Esophagus muscularis mucosa (tissue), 4 donors: ENCODE measurements around the gene FAM221A. TPM values are rescaled to one million over a fixed set of nuclear protein-coding genes. Genes with fewer than 3 reads are reported as not detected.

ENCODE experiments used
- DNase-seq: peaks from one replicate; pipeline ENCODE4 v3.0.0-alpha.2; 2017; ENCODE audit errors: extremely low spot score
- H3K27ac ChIP-seq, 4 donors: fragments of 200-600 bp; sonication (generic); replicated peaks in 1 of 4; 1 replicate in 3 of 4; 2 replicates in 1 of 4; pipeline ENCODE4 v1.5.1; 2016 to 2019; ENCODE audit warnings: mild to moderate bottlenecking in 1 of 4
- H3K27me3 ChIP-seq, 4 donors: fragments of 200-600 bp; sonication (generic); one replicate each; pipeline versions ENCODE4 v1.5.1 to v1.6.0; 2016 to 2019
- H3K36me3 ChIP-seq, 4 donors: fragments of 200-600 bp; sonication (generic); one replicate each; pipeline ENCODE4 v1.5.1; 2016 to 2019
- H3K4me1 ChIP-seq, 4 donors: fragments of 200-600 bp; sonication (generic); one replicate each; pipeline ENCODE4 v1.5.1; 2016 to 2019
- H3K4me3 ChIP-seq, 4 donors: fragments of 200-600 bp; sonication (generic); 1 replicate in 2 of 4; 2 replicates in 2 of 4; pipeline ENCODE4 v1.5.1; 2016 to 2019; ENCODE audit warnings: mild to moderate bottlenecking in 4 of 4, moderate library complexity in 1 of 4
- H3K9me3 ChIP-seq, 4 donors: fragments of 200-600 bp; sonication (generic); 1 replicate in 3 of 4; 2 replicates in 1 of 4; pipeline ENCODE4 v1.5.1; 2016 to 2019
- CTCF ChIP-seq, 3 experiments: fragments of 200-600 bp in 2 of 3; fragments of 450-650 bp in 1 of 3; sonication (generic) in 2 of 3; IDR thresholded peaks; one replicate each; pipeline ENCODE4 v1.5.1; 2017 to 2019; ENCODE audit warnings: antibody characterized with exemption in 3 of 3, mild to moderate bottlenecking in 2 of 3, moderate library complexity in 1 of 3
- EP300 ChIP-seq: sonication (generic); formaldehyde crosslinking; IDR thresholded peaks from one replicate; pipeline ENCODE4 v1.6.1; 2017; ENCODE audit warnings: antibody characterized with exemption
- POLR2A ChIP-seq: fragments of 450-650 bp; IDR thresholded peaks from one replicate; pipeline ENCODE4 v1.6.1; 2017; ENCODE audit warnings: antibody characterized with exemption, moderate library complexity, mild to moderate bottlenecking, low read depth
- POLR2AphosphoS5 ChIP-seq, 2 donors: sonication (generic); formaldehyde crosslinking; IDR thresholded peaks; one replicate each; pipeline ENCODE4 v1.6.1; 2017; ENCODE audit warnings: antibody characterized with exemption in 2 of 2
- WGBS: methylation state at CpG from one replicate; pipeline ENCODE4 v1.1.5; 2018; 5-methylcytosine and 5-hydroxymethylcytosine counted together
- intact Hi-C: fragments of 100-400 bp; cut with DNase I; formaldehyde crosslinking; loops from one replicate; pipeline ENCODE4 v1.15.1; 2023
- total RNA-seq, 4 donors: library from RNA; depleted of rRNA; stranded (reverse); fragments of >200 nt; gene quantifications; one replicate each; pipeline versions ENCODE4 v1.1.0 to v1.2.1, GENCODE V29; 2016

Gene FAM221A
- total RNA-seq, 4 donors from 2014 or later, result 4.6 to 13.3 (median 7.3) TPM

DNA sequence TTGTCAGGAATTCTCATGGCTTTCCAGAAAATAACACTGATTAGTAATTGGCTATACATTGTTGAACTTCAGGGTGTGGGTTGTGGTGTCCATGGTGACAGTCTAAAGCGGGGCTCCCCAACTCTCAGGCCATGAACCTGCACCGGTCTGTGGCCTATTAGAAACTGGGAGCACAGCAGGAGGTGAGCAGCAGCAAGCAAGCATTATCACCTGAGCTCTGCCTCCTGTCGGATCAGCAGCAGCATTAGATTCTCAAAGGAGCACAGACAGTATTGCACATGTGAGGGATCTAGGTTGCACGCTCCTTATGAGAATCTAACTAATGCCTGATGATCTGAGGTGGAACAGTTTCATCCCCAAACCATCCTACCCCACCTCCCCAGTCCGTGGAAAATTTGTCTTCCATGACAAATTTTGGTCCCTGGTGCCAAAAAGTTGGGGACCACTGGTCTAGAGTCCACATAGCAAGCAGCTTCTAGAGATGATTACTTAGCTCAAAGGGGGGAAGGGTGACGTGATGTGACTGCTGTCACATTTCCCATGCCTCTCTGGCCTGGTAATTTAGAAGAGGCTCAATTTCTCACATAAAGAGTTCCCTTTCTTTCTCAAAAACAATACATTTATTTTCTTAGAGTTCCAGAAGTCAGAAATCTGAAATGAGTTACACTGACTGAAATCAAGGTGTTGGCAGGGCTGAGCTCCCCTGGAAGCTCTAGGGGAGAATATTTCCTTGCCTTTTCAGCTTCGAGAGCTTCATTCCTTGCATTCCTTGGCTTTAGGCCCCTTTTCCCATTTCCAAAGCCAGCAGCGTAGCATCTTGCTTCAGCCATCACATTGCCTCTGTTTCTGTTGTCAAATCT lies 17.6 kb upstream of the FAM221A start:
- Histone ChIP-seq H3K36me3 (no peaks in the 10 kb centered on the region), H3K27me3 (no peaks in the 10 kb centered on the region), H3K27ac (no peak overlapping the region), H3K4me3 (no peak overlapping the region), H3K9me3 (no peaks in the 10 kb centered on the region), H3K4me1 (peaks cover 0 to 6% (median 0%) of the 10 kb centered on the region in 4 donors)
- 66% methylated on average over 8 of the region's 8 CpGs for WGBS
- no peak for TF ChIP-seq EP300
- TF ChIP-seq POLR2A, result no peak
- TF ChIP-seq POLR2AphosphoS5 (IDR thresholded peaks at IDR 0.05), result no peak
- no peak for TF ChIP-seq CTCF (IDR thresholded peaks at IDR 0.05)
- no peak for DNase-seq
- intact Hi-C loops, result no loop called here

DNA sequence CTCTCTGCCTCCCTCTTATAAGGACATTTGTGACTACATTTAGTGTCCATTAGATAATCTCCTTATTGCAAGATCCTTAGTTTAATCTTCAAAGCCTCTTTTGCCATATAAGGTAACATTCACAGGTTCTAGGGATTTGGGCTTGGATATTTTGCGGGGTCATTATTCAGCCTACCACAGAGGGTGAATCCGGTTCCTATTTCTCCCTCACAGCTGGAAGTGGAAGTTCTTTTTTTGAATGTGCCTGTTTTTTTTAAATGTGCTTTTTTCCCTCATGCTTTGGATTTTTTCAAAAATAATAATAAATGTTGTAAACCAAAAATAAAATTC lies 17.1 kb upstream of the FAM221A start:
- intact Hi-C loops, result no loop called here
- Histone ChIP-seq H3K4me1 (peaks cover 0 to 6% (median 0%) of the 10 kb centered on the region in 4 donors), H3K36me3 (no peaks in the 10 kb centered on the region), H3K4me3 (no peak overlapping the region), H3K9me3 (no peaks in the 10 kb centered on the region), H3K27me3 (no peaks in the 10 kb centered on the region), H3K27ac (no peak overlapping the region)
- DNase-seq, result no peak
- TF ChIP-seq EP300 (no peak), CTCF (IDR thresholded peaks at IDR 0.05) (no peak), POLR2A (no peak), POLR2AphosphoS5 (IDR thresholded peaks at IDR 0.05) (no peak)
- 87% methylated on average over 2 of the region's 2 CpGs for WGBS

DNA sequence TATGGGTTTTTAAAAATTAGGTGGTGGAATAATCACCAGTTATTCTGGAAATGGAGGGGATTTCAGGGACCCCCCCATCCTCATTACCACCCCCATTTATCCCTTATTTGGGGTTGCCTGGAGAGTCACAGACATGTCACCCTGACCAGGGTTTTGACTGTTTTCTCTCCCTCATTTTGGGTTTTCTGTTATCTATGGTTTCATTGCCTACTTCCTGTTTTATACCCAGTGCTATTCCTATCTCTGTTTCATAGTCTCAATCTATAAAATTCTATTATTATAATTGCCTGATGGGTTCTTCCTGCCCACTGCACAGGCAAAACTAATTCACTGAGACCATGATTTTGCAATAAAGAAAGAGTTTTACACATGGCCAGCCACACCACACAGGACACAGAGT lies 15.9 kb upstream of the FAM221A start:
- TF ChIP-seq CTCF (IDR thresholded peaks at IDR 0.05) (no peak), EP300 (no peak), POLR2AphosphoS5 (IDR thresholded peaks at IDR 0.05) (no peak), POLR2A (no peak)
- H3K9me3 ChIP-seq, result no peaks in the 10 kb centered on the region
- H3K27me3 ChIP-seq, result no peaks in the 10 kb centered on the region
- no peak overlapping the region for H3K27ac ChIP-seq
- intact Hi-C loops, result no loop called here
- no peaks in the 10 kb centered on the region for H3K36me3 ChIP-seq
- no peak overlapping the region for H3K4me3 ChIP-seq
- H3K4me1 ChIP-seq, result peaks cover 0 to 6% (median 0%) of the 10 kb centered on the region in 4 donors
- no peak for DNase-seq

DNA sequence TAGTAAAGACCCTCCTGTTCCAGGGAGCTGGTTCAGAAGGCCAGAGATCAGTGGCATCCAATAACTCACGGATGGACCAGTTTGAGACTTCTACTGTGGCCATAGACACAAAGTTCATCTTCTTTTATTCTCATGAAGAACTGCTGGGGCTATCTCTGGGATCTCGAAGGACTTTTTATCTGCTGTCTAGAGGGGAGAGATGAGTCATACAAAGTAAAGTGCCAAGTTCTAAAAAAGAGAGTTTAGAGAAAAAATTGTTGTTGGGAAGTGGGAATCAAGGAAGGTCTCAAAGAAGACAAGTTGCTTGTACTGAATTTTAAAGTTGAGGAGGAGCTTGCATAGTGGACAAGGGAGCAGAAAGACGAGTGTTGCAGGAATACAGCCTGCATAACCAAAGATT lies 8.0 kb upstream of the FAM221A start:
- Histone ChIP-seq H3K4me1 (no peaks in the 10 kb centered on the region), H3K27ac (no peak overlapping the region), H3K4me3 (no peak overlapping the region), H3K36me3 (no peaks in the 10 kb centered on the region), H3K9me3 (no peaks in the 10 kb centered on the region), H3K27me3 (no peaks in the 10 kb centered on the region)
- DNase-seq, result no peak
- WGBS, result 79% methylated on average over 3 of the region's 3 CpGs
- intact Hi-C loops, result loop anchor here (2.0 kb wide), 1 partner anchor 79 kb away; no protein-coding TSS in a partner anchor
- no peak for TF ChIP-seq EP300
- TF ChIP-seq CTCF (IDR thresholded peaks at IDR 0.05), result no peak
- no peak for TF ChIP-seq POLR2AphosphoS5 (IDR thresholded peaks at IDR 0.05)
- TF ChIP-seq POLR2A, result no peak
